SU-DHL-6 (cell line): ENCODE measurements around the gene PRDX2.

ENCODE experiments used
- EZH2phosphoT487 ChIP-seq: fragments of 200-600 bp; sonication (generic), shearing (Covaris generic); conservative IDR thresholded peaks from 2 replicates; pipeline ENCODE4 v1.6.1; 2018; ENCODE audit warnings: mild to moderate bottlenecking, antibody characterized with exemption, low read length, moderate library complexity, mixed read lengths
- TF ChIP-seq, protein P1 (sequence below): fragments of 200-600 bp; sonication (generic); IDR thresholded peaks from one replicate; pipeline ENCODE4 v1.5.1; 2017; ENCODE audit warnings: antibody characterized with exemption, mild to moderate bottlenecking, low read length, moderate library complexity; ENCODE audit not compliant: insufficient read depth, poor library complexity, severe bottlenecking

DNA sequence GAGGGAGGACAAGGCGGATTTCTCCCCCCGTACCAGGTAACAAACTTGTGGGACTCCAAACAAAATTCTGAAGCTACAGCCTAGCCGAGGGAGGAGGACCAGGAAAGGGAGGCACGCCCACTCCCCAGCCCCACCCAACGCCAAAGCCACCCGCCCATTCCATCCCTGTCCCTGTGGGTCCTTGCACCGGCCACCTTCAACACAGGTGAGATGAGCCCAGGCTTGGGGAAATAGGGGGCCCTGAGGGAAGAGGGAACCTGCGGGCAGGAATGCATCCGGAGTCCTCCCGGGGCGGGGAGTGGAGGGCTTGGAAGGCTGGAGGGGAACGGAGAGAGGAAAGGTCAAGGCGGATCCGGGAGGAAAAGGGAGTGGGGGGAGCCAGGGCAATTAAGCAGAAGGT lies 50.0 kb downstream of the PRDX2 start, which contains the start of gene BEST2:
- TF ChIP-seq, protein P1, sequence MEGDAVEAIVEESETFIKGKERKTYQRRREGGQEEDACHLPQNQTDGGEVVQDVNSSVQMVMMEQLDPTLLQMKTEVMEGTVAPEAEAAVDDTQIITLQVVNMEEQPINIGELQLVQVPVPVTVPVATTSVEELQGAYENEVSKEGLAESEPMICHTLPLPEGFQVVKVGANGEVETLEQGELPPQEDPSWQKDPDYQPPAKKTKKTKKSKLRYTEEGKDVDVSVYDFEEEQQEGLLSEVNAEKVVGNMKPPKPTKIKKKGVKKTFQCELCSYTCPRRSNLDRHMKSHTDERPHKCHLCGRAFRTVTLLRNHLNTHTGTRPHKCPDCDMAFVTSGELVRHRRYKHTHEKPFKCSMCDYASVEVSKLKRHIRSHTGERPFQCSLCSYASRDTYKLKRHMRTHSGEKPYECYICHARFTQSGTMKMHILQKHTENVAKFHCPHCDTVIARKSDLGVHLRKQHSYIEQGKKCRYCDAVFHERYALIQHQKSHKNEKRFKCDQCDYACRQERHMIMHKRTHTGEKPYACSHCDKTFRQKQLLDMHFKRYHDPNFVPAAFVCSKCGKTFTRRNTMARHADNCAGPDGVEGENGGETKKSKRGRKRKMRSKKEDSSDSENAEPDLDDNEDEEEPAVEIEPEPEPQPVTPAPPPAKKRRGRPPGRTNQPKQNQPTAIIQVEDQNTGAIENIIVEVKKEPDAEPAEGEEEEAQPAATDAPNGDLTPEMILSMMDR, result no peak
- no peak for TF ChIP-seq EZH2phosphoT487
